C1 segment of cervical spinal cord (tissue), 14 donors: ENCODE data around the gene PANK2.
"Not testable (repeated sequence)": the region's sequence is repeated elsewhere in the genome, so short reads cannot be mapped to it uniquely, and the experiment has no call there.

Experiments
- DNase-seq, 14 donors: peaks; one replicate each; lab custom pipeline; 2025; lab: John Stamatoyannopoulos, UW

Gene PANK2

DNA sequence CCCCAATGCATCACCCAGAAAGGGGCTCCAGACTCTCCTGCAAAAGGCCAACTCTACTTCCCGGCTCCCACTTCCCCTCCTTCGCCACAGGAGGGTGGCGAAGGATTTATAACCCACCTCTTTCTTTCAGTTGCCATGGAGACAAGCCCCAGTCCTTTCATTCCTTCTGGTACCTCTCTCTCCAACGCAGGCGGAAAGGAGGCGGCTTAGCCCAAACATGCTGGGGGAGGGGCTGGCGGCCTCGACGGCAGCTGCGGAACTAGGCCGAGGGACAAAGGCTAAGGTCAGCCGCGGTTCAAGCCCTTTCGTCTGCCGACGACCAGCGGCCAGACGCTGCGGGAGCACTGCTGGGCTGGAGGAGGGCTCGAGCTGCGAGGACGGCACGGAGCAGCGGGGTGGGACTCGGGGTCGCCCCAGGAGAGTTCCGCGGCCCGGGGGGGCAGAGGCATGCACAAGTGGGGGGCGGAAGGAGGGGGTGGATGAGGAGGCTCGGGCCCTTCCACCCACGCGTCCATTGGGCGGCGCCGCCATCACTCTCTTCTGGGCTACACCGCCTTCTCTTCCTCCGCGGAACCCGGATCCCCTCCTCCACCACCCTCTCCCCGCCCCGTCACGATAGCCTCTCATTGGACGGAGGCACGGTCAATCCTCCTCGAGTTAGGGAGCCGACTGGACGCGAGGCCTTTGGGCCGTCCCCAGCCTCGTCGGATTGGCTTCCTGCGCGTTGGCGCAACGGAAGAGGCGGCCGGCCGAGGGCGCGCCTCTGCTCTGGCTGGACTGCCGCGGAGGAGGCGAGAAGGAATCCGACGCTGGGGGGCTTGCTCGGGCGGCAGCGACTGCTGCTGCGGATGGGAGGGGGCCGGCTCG lies at the start of gene PANK2:
TSS of gene PANK2 (plus strand) at position 766 of the 867 bp plus-strand sequence.
- peak; percentile 77 to 99 (median 98) for DNase-seq

DNA sequence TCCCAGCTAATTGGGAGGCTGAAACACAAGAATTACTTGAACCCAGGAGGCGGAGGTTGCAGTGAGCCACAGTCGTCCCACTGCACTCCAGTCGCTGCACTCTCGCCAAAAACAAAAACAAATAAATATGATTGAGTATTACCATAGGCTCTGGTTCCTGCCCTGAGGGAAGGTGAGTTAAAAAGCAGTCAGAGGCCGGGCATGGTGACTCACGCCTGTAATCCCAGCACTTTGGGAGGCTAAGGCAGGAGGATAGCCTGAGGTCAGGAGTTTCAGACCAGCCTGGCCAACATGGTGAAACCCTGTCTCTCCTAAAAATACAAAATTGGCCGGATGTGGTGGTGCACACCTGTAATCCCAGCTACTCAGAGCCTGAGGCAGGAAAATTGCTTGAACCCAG lies 49.0 kb upstream of the PANK2 start:
- DNase-seq, result not testable (repeated sequence)

DNA sequence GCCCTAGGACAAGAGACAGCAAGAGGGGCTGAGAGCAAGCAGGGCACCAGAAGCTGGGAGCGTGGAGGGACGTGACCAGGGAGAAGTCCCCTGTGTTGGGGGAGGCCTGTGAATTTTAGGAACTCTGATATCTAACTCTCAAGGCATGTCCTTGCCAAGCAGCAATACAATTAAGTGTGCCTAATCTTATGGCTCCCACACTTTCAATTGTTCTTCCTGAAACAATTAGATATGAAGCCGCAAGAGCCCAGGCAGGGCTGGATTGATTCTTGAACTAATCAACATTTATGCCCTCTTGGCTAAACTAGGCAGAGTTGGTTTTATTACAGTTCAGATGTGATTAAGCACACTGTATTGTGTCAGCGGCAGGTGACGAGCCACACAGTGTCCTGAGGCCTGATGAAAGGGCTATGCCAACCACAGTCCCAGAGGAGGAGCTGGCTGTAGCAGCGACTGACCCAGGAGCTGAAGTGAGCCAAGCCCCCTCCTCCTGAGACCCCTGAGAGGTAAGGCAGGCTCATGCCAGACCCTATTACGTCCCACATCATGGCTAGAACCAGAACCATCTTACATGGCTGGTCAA lies 46.7 kb upstream of the PANK2 start:
- no peak for DNase-seq

DNA sequence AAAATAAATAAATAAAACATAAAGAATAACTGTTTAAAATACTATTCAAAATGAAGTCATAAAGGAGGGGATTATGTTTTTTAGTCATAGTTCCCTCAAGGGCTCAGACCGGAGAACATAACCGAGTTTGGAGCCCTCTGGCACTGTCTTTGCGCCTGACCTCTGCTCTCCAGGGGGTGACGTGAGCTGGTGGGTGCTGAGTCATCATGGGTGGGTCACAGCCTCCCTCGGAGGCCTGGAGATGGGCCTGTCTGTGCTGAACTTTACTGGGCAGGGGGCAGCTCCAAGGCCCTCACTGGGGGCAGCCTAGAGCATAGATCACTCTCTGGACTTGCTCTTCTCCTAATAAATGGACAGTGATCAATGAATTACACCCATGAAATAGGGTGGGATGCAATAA lies 45.7 kb upstream of the PANK2 start:
- DNase-seq, result no peak

DNA sequence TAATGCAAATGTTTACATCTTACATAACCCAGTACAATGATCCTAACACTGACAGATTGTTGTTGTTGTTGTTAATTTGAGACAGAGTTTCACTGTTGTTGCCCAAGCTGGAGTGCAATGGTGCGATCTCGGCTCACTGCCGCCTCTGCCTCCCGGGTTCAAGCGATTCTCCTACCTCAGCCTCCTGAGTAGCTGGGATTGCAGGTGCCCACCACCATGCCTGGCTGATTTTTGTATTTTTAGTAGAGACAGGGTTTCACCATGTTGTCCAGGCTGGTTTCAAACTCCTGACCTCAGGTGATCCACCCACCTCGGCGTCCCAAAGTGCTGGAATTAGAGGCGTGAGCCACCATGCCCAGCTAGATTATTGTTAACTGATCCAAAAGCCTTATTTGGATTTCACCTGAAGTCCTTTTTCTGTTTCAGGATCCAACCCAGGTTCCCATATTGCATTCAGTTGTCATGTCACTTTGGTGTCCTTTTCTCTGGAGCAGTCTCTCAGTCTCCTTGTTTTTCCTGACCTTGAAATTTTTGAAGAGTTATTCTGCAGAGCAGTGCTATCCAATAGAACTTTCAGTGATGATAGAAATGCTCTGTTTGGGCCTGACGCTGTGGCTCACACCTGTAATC lies 45.1 kb upstream of the PANK2 start:
- not testable (repeated sequence) for DNase-seq

DNA sequence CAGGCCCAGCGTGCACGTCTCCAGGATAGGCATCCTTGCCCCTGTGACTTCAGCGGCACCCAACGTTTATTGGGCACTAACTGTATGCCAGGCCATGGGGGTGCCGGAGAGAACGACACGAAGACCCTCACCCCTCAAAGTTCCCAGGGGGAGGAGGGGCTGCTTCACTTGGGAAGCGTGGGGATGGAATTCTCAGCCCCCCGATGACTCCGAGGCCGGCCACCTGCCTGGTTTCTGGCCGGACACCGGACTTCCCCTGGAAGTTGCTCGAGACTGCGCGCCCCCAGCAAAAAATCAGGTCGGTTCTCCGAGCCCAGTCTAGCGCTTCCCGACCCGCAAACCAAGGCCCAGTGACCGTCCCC lies 42.8 kb upstream of the PANK2 start:
- DNase-seq, result peak in 2 of 14 donors; percentile 42 to 60

DNA sequence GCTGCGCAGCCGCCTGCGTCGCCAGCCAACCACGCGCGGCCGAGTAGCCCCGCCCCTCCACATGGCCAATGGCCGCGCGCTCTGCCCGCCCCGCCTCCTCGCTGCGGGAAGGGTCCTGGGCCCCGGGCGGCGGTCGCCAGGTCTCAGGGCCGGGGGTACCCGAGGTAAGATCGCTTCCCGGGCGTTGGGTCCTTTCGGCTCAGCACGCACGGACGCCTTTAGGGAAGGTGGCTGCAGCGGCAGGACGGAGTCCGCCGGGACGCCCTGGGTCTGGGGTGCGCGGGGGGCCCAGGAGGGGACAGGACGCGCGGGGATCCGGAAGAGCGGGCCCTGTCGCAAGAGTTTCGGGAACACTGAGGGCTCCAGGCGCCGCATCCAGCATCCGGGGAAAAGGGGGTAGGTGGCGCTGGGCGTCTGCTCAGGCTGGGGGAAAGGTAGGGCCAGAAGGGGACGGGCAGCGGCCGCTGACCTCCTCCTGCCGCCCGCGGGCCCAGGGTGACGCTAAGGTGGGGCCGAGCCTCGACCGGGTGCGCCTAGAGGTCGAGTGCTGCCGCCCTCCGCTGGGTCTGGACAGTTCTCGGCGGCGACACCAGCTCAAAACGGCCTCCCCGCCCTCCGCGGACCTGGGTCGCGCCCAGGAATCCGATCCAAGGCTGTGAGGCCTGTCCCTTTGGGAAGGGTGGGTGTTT lies 42.3 kb upstream of the PANK2 start, which contains the start of gene MAVS:
TSS of gene MAVS (plus strand) at position 95 of the 689 bp plus-strand sequence. CDS start 7,791 bp downstream, outside the sequence.
- DNase-seq, result peak; percentile 13 to 93 (median 84)

DNA sequence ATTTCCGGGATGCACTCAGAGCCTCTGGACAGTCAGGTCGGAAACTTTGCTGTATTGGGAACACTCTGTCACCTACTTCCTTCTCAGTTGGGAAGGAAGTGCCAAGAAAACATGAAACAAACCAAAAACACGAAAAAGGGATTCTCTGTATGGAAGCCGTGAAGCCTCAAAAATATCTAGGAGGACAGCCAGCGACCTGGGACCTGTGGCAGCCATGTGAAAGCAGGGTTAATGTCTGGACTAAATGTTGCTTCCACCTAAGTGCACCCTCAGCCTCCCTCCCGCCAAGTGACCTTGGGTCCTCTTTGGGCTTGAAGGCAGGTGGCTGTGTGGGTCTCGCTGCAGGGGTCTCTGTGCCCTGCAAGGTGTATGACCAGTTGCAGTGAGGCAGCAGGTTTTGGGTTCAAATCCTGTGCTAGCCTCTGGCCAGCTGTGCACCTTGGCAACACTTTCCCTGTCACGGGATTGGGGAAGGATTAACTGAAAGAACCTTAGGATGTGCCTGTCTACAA lies 41.7 kb upstream of the PANK2 start:
- peak in 1 of 14 donors; percentile 26 for DNase-seq

DNA sequence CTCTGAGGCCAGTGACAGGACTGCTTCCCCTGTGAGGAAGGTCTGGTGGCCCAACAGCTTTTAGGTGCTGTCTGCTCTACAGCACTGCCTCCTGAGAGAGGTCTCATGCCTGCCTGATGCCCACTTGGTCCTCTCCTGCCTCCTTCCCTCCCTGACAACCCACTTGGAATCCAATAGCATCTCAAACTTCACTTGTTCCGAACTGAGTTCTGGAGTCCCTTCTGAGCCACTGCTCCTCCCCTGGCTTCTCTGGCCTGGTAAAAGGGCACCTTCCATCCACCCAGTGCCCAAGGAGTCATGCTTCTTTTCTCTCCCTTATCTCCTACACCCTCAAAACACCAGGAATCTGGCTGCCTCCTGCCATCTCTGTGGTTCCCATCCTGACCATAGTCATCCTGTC lies 40.6 kb upstream of the PANK2 start:
- DNase-seq, result no peak

DNA sequence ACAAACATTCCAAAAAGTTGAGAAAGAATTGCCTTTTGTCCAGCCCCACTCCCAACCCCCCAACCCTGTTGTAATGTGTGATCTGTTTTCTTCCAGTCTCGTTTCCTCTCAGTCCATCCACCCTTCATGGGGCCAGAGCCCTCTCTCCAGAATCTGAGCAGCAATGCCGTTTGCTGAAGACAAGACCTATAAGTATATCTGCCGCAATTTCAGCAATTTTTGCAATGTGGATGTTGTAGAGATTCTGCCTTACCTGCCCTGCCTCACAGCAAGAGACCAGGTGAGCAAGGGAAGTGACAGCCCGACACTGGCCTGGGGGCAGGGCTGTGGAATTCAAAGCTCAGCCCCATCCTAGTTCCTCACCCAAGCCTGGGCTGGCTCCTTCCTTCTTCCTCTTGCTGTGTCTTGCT lies 34.7 kb upstream of the PANK2 start:
- no peak for DNase-seq

DNA sequence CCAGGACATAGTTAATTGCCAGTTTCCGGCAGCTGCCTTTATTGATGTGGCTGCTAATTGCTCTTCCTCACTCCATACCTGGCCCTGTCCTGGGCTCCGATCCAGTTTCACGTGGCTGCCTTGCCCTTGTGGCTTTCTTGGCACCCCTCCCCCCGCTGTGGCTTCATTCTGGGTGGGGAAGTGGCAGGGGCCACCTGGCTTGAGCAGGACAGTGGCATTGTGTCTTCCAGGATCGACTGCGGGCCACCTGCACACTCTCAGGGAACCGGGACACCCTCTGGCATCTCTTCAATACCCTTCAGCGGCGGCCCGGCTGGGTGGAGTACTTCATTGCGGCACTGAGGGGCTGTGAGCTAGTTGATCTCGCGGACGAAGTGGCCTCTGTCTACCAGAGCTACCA lies 31.8 kb upstream of the PANK2 start:
- peak in 1 of 14 donors; percentile 54 for DNase-seq

DNA sequence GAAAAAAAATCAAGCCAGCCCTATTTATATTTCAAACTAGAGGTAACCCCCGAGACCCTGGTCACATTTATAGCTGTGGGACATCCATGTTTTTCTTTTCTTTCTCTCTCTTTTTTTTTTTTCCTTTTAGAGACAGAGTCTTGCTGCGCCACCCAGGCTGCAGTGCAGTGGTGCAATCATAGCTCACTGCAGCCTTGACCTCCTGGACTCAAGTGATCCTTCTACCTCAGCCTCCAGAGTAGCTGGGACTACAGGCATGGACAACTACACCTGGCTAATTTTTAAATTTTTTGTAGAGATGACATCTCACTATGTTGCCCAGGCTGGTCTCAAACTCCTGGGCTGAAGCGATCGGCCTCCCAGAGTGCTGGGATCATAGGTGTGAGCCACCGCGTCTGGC lies 30.5 kb upstream of the PANK2 start:
- no peak for DNase-seq

DNA sequence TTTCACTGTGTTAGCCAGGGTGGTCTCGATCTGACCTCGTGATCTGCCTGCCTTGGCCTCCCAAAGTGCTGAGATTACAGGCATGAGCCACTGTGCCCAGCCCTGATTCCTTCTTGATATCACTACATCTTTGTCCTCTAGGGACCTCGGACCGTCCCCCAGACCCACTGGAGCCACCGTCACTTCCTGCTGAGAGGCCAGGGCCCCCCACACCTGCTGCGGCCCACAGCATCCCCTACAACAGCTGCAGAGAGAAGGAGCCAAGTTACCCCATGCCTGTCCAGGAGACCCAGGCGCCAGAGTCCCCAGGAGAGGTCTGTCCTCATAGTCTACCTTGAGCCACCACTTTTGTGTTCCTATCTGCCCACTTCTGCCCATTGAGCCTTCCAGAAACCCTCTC lies 28.0 kb upstream of the PANK2 start:
- no peak for DNase-seq

DNA sequence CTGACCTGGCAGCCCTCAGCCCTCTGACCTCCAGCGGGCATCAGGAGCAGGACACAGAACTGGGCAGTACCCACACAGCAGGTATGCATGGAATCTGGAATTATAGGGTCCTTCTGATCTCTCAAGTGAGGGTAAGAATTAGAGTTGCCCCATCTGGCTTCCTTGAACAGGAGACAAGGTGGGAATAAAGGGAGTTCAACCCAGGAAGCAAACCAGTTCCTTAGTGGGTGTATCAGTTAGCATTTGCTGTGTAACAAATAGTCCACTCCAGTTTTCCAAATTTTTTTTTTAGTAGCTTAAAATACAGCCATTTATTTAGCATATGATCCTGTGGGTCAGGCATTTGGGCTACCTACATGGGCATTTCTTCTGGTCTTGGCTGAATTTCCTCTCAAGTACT lies 26.9 kb upstream of the PANK2 start:
- no peak for DNase-seq

DNA sequence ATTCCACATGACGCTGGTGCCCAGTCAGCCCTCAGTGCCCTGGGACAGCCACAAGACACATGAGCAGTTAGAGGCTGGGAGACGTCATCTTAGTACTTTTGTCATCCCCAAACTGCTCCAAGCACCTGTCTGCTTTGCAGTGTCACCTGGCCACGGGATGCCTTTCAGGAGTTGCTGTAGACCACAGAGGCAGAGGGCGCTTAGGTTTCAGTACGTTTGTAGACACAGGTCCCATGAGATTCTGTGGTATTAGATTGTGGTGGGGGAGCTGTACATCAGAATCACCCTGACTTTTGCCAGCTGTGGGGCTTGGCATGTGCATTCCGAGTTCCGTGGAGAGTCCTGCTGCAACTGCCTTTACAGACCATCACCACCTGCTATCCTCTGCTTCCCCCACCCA lies 25.9 kb upstream of the PANK2 start:
- no peak for DNase-seq

DNA sequence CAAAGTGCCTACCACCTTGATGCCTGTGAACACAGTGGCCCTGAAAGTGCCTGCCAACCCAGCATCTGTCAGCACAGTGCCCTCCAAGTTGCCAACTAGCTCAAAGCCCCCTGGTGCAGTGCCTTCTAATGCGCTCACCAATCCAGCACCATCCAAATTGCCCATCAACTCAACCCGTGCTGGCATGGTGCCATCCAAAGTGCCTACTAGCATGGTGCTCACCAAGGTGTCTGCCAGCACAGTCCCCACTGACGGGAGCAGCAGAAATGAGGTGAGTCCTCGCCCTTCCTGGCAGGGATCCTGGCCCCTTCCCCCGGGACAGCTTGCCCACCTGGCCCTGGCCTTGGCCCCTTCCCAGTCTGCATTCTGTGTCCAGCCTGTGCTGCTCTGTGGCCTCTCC lies 24.7 kb upstream of the PANK2 start:
- peak in 1 of 14 donors; percentile 10 for DNase-seq

DNA sequence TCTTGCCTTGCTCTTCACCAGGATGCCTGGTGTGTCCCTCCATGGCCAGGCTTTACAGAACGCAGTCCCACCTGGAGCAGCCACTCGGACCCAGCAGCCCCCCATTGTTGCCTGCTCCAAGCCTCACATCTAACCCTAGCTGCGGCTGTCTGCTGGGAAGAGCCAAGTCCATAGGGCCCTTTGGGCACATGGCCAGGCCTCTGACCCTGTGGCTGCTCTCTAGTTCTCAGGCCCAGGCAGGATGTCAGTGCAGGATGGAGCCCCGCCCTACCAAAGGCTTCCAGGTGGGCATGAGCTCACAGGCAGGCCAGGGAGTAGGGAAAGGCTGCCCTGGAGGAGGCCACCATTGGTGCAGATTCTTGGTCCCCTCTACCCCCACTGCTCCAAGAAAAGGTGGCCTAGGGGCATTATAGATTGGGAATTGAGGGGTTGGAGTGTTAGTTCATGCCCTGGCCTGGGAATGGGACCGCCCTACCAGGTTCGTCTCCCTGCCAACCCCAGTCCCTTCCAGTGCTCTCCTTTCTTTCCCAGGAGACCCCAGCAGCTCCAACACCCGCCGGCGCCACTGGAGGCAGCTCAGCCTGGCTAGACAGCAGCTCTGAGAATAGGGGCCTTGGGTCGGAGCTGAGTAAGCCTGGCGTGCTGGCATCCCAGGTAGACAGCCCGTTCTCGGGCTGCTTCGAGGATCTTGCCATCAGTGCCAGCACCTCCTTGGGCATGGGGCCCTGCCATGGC lies 23.9 kb upstream of the PANK2 start:
- no peak for DNase-seq

DNA sequence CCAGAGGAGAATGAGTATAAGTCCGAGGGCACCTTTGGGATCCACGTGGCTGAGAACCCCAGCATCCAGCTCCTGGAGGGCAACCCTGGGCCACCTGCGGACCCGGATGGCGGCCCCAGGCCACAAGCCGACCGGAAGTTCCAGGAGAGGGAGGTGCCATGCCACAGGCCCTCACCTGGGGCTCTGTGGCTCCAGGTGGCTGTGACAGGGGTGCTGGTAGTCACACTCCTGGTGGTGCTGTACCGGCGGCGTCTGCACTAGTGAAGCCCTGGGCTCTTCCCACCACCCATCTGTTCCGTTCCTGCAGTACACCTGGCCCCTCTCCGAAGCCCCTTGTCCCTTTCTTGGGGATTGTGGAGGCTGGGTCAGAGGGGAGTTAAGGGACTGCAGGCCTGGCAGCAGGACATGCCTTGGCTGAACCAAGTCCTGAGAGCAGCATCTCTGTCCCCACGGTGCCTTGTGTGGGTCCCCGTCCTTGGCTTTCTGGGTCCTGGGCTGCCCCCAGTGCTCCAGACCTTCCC lies 23.2 kb upstream of the PANK2 start:
- DNase-seq, result no peak

DNA sequence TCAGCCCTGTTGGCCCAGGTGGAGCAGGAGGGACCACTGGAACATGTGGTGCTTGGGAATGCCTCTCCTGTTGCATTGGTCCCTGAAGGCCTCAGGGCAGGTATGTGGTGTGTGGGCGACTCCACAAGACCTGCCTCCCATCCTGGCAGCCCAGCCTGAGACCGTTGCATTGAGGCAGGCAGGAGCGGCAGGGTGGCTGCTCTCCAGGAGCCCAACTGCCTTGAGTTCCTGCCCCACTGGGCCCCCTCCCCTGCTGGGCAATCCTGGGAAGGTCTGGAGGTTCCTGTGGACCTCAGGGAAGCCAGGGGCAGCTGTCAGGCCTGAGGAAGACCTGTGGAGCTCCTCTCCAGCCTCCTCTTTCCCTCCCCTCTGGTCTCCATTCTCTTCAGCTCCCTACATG lies 22.7 kb upstream of the PANK2 start:
- no peak for DNase-seq

DNA sequence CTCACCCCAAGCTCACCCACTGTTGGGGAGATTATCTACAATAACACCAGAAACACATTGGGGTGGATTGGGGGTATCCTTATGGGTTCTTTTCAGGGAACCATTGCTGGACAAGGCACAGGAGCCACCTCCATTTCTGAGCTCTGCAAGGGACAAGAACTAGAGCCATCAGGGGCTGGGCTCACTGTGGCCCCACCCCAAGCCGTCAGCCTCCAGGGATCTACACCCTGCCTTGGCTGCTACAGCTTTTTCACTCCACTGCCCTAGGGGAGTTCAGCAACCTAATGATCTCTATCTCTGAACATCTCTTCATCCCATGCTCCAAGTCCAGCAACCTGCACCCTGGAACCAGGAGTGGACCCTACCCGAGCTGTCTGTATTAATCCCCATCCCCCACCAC lies 21.4 kb upstream of the PANK2 start:
- no peak for DNase-seq
